SJCRH30 (cell line): Measurements from ENCODE around the gene PLA2G3. TPM values are rescaled to one million over a fixed set of nuclear protein-coding genes. Genes with fewer than 3 reads are reported as not detected.

Experiments
- total RNA-seq: library from RNA; depleted of rRNA; stranded (reverse); fragments of >200 nt; shearing (Covaris generic); gene quantifications from 2 replicates; pipeline ENCODE4 v1.2.3, GENCODE V29; 2014; rRNA removed

PLA2G3 gene
- total RNA-seq, 1 experiment from 2014 or later, result 0.87 TPM

Other genes with a start within 250 kb of the PLA2G3 start
- gene MORC2, start 171.7 kb downstream of the PLA2G3 start, total RNA-seq, result 29.7 and 32.6 TPM in 2 replicates
- gene TUG1, start 171.2 kb downstream of the PLA2G3 start, total RNA-seq, result 60.1 and 73.0 TPM in 2 replicates
- 33.5 and 34.2 TPM in 2 replicates for gene SMTN, start 59.2 kb downstream of the PLA2G3 start, total RNA-seq
- 0.24 TPM in 1 of 2 replicates, not detected in the other for gene SELENOM, start 32.9 kb downstream of the PLA2G3 start, total RNA-seq
- 0.10 and 0.12 TPM in 2 replicates for gene INPP5J, start 17.5 kb downstream of the PLA2G3 start, total RNA-seq
- gene RNF185, start 19.7 kb upstream of the PLA2G3 start, total RNA-seq, result 23.3 and 24.2 TPM in 2 replicates
- gene LIMK2, start 71.8 kb upstream of the PLA2G3 start, total RNA-seq, result 20.8 and 28.5 TPM in 2 replicates
- gene PIK3IP1, start 152.0 kb upstream of the PLA2G3 start, total RNA-seq, result 0.47 and 0.51 TPM in 2 replicates
- gene PATZ1, start 205.8 kb upstream of the PLA2G3 start, total RNA-seq, result 22.6 and 24.1 TPM in 2 replicates